ENCODE results near the gene CRMP1. TPM values are rescaled to one million over a fixed set of nuclear protein-coding genes. Genes with fewer than 3 reads are reported as not detected.

CRMP1 gene
- total RNA-seq, 4 donors from 2014 or later = 0.28 to 1.9 (median 0.44) TPM; not detected in 1

DNA sequence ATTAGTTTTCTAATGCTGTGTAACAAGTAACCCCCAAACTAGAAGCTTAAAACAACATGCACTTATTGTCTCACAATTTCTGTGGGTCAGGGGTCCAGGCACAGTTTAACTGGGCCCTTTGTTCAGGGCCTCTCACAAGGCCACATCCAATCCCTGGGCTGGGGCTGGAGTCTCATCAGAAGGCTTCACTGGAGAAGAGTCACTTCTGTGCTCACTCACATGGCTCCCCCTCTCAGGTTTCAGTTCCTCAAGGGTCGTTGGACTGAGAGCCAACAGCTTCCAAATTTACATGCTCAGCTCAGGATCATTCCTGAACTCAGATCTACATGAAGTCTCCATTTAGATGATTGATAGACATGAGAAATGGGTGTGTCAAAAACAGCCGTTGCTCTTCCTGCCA, 104.7 kb downstream of the CRMP1 start:
- TF ChIP-seq, protein P1, sequence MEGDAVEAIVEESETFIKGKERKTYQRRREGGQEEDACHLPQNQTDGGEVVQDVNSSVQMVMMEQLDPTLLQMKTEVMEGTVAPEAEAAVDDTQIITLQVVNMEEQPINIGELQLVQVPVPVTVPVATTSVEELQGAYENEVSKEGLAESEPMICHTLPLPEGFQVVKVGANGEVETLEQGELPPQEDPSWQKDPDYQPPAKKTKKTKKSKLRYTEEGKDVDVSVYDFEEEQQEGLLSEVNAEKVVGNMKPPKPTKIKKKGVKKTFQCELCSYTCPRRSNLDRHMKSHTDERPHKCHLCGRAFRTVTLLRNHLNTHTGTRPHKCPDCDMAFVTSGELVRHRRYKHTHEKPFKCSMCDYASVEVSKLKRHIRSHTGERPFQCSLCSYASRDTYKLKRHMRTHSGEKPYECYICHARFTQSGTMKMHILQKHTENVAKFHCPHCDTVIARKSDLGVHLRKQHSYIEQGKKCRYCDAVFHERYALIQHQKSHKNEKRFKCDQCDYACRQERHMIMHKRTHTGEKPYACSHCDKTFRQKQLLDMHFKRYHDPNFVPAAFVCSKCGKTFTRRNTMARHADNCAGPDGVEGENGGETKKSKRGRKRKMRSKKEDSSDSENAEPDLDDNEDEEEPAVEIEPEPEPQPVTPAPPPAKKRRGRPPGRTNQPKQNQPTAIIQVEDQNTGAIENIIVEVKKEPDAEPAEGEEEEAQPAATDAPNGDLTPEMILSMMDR (IDR thresholded peaks at IDR 0.05) = no peak
- DNase-seq (ENCODE audit: low spot score) (no peak), ATAC-seq (ENCODE audit: low FRiP score) (no peak)

DNA sequence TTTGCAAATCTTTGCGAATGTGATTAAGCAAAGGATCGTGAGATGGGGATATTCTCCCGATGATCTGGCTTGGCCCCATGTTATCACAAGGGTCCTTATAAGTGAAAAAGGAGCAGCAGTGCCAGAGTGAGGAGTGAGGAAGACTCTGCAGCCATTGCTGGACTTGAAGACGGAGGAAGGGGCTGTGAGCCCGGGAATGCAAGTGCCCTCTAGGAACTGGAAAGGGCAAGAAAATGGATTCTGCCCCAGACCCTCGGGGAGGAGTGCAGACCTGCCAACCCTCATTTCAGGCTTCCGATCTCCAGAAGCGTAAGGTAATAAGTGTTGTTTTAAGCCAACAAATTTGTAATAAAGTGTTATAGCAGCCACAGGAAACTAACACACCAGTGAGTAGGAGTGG, 105.6 kb downstream of the CRMP1 start:
- TF ChIP-seq, protein P1 (IDR thresholded peaks at IDR 0.05) = no peak
- DNase-seq (ENCODE audit: low spot score) (no peak), ATAC-seq (ENCODE audit: low FRiP score) (no peak)

DNA sequence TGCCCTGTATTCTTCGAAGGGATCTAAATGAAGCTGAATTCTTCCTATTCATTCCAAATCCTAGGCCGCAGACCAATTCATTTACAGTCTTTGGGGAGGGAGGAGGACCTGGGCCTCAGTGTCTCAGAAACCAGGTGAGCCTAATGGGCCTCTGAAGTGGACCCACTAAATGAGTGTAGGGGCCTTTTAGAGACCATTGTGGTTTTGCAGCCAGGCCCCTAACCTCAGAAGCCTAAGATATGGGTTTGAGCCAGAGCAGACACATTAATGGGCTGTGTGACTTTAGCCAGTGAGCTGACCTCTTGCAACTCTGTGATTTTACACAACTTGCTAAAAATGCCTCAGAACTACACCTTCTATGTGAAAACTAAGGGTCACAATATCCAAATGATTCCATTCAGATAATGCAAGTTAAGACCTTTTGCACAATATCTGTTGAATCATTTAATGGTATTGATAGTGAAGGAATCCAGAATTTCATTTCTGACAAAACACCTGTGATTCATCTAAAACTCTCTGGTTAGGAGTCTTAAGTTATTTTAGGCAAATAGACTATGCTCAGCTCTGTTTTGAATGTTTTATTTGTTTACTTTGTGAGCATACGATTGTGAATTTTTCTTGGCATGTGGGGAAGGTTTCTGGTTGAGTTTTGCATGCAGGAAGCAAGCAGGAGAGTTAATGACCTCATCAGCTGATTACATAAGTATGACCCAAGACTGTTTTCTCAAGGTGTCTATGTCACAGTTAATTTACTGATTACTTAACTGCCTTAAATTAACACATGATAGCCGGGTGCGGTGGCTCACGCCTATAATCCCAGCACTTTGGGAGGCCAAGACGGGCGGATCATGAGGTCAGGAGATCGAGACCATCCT, 106.8 kb downstream of the CRMP1 start:
- TF ChIP-seq, protein P1 (IDR thresholded peaks at IDR 0.05) = no peak
- ATAC-seq (ENCODE audit: low FRiP score) (no peak), DNase-seq (ENCODE audit: low spot score) (no peak)

DNA sequence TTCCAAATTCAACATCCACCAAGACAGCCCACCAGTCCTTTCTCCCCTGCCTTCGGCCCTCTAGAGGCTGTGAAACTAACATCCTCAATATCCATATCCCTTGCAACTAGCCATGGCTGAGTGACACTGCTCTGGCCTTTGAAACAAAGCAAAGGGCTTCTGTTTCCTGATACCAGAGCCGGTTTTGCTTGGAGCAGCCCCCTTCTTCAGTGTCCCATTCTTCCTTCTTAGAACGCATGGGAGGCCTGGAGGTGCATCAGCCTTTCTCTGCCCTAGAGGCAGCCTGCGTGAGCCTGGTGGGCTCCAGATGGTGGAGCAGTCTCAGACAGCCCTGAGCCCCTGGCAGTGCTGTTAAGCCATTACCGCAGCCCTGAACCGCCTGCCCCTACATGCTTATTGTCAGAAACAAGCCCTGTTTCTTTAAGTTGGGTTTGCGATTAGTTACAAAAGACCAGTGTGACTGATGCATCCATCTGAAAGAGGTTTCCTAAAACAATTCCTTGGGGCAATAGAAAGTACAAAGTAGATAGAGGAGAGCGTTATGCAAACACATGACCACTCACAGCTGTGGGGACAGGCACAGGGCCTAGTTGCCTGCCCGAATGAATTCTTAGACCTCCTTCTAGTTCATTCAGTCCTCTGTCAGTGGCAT, 107.8 kb downstream of the CRMP1 start:
- no peak for ATAC-seq (ENCODE audit: low FRiP score)
- TF ChIP-seq, protein P1 (IDR thresholded peaks at IDR 0.05) = no peak
- no peak for DNase-seq (ENCODE audit: low spot score)

DNA sequence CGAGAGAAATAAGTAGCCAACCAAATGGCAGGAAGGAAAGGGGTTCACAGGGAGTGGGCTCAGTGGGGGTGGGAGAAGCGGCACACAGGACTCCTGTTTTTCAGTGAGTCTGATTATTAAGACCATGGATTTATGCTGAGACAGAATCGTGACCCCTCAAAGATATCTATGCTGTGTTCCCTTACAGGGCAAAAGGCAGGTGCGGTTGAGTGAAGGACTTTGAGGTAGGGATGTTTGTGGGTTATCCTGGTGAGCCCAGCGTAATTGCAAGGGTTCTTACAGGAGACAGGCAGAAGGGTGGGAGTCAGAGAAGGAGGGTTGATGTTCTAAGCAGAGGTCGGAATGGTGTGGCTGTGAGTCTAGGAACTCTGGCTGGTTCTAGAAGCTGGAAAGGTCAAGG, 108.9 kb downstream of the CRMP1 start:
- ATAC-seq (ENCODE audit: low FRiP score) (no peak), DNase-seq (ENCODE audit: low spot score) (no peak)
- TF ChIP-seq, protein P1 (IDR thresholded peaks at IDR 0.05) = no peak

DNA sequence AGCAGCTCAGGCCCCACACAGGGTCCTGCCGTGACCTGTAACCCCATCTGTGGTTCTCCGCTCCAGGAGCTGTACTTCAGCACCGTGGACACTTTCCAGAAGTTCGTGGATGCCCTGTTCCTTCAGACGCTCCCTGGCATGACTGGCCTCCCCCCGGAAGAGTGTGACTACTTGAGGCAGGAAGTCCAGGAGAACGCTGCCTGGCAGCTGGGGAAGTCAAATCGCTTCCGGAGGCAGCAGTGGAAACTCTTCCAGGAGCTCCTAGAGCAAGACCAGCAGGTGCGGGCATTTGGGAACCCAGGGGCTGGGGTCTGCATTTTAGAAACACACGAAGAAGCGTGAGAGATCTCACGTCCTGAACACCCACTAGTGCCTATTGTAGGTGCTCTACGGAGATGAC, 109.4 kb downstream of the CRMP1 start:
- TF ChIP-seq, protein P1 (IDR thresholded peaks at IDR 0.05) = no peak
- DNase-seq (ENCODE audit: low spot score) (no peak), ATAC-seq (ENCODE audit: low FRiP score) (no peak)

All from omental fat pad (tissue), 4 donors.